GM19328 (cell line): Measurements from ENCODE around the gene PGM2.
"Not testable (repeated sequence)": the region's sequence is repeated elsewhere in the genome, so short reads cannot be mapped to it uniquely, and the experiment has no call there.

ENCODE experiments used
- ATAC-seq: cut with Tn5 transposase; IDR thresholded peaks from one replicate; pipeline ENCODE4 v1.9.1; 2021; ENCODE audit warnings: mild to moderate bottlenecking, moderate library complexity; ENCODE audit not compliant: unreplicated experiment

The PGM2 gene

GRCh38 chr4:37816006-37816405 lies 10.5 kb upstream of the PGM2 start:
- ATAC-seq = no peak

DNA sequence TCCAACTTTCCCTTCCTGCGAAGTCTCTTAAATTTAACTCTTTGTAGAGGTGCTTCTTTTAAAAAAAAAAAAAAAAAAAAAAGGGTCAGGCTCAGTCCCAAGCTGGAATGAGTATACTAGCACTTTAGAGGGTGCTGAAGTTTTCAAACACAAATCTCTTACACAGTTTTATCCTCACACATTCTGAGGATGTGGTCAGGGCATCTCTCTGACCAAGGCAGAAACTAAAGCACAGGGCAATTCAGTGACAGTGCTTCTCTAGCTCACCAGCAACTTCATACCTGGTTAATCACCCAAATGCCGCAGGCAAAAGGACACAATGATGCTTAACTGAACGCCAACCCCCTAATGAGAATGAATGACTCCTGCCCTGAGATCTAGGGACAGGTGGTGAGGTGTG lies 9.8 kb upstream of the PGM2 start:
- no peak for ATAC-seq

DNA sequence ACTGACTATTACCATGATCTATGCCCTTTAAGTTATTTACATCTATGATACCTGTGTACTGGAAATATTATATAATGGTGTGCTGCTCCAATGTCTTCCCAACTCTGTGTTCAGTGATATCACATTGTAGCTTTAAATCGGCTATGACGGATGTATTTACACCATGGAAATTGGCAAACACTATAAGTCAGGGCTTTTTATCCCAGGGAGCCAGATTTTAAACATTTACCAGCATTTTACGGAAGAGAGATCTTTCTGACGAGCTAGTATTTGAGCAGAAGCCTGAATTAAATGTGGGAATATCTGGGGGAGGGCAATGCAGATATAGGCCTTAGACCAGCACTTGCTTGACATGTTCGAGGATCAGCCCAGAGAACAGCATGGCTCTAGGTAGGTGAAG lies 7.7 kb upstream of the PGM2 start:
- no peak for ATAC-seq

DNA sequence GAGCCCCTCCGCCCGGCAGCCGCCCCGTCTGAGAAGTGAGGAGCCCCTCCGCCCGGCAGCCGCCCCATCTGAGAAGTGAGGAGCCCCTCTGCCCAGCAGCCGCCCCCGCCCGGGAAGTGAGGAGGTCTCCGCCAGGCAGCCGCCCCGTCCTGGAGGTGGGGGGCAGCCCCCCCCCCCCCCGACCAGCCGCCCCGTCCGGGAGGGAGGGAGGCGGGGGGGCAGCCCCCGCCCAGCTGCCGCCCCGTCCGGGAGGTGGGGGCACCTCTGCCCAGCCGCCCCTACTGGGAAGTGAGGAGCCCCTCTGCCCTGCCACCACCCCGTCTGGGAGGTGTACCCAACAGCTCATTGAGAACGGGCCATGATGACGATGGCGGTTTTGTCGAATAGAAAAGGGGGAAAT lies 6.0 kb upstream of the PGM2 start:
- not testable (repeated sequence) for ATAC-seq

DNA sequence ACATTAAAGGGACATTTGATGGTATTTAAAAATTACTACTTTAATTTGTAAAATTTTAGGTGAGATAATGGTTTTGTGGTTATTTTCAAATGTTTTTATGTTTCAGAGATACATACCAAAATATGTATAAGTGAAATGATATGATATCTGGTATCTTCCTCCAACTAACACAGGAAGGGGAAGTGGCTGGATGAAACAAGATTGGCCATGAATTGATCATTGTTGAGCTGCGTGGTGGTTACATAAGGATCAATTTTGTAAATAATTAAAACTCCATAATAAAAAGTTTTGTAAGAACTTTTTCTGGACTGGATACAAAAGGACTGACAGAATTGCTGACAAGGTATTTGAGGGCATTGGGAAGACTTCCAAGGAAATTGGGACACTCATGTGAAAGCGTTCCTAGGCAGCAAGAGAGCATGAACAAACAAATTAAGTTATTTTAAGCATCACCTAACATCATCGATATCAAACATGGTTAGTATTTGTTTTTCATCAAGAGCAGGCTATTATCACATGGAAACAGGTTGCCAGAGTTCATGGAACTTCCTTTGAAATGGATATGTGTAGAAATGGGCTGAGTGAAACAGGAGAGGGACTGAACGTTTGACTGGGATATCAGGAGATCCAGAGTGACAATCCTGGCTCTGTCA lies 4.4 kb upstream of the PGM2 start:
- ATAC-seq = no peak

DNA sequence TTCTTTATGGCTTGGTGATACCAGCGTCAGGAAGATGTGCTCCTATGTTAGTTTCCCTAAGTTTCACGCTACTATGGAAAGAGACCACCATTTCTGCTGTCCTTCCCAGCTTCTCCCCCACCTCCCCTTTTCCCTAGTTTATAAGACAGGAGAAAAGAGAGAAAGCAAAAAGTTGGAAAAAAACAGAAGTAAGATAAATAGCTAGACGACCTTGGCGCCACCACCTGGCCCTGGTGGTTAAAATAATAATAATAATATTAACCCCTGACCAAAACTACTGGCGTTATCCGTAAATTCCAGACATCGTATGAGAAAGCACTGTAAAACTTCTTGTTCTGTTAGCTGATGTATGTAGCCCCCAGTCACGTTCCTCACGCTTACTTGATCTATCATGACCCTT lies 985 bp upstream of the PGM2 start:
- ATAC-seq = not testable (repeated sequence)

GRCh38 chr4:37825968-37826294 lies 555 bp upstream of the PGM2 start:
- no peak for ATAC-seq

DNA sequence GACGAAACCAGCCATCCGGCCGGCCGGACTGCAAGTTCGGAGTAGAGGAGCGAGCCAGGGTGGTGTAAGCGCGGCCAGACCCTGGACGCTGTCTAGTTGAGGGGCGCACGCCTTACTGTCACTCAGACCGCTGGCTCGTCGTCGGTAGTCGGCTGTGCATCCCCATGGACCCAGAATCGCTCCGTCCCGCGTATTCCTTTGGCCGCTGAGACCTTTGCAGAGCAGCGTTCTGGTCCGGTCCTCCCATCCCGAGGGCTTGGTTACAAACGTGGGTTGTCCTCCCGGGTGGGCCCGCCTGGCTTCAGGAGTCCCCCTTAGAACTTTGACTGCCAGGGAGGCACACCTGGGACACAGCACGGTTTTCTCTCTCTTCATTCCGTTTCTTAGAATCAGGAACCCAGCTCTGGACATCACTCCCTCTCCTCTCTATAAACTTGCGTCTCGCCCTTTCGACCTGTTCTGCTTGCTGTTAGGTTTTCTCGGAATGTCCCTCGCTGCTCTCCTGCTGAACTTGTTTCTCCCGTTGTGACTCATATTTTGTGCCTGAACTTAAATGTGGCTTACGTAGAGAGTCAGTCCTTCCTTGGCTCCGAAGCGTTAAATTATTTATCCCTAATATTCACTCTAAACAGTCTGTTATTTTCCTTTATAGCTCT lies 672 bp downstream of the PGM2 start:
- ATAC-seq = peak; percentile 40

DNA sequence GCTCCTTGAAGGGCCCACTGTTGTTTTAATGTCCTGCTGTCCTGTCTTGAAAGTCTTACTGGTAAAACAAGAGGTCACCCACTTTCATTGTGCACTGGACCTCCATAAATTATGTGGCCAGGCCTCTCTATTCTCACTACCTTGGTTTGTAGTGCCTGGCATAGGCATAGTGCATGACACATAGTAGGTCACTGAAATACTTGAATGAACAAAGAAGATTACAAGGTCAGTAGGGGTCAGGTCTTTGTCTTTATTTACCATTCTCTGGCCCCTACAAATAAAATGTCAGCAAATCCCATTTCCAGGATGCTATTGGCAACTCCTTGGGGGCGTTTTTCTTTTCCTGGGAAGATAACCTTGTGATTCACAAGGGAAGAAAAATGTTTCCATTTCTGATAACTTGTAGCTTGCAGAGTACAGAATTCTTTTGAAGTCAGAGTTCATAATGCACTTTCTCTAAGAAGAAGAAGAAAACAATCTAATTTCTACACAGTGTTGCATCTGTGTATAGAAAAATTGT lies 1.4 kb downstream of the PGM2 start:
- ATAC-seq = no peak

GRCh38 chr4:37828843-37829242 lies 2.4 kb downstream of the PGM2 start:
- ATAC-seq = no peak

- ATAC-seq = no peak
Observed at GRCh38 chr4:37830640-37831039, 4.2 kb downstream of the PGM2 start.

DNA sequence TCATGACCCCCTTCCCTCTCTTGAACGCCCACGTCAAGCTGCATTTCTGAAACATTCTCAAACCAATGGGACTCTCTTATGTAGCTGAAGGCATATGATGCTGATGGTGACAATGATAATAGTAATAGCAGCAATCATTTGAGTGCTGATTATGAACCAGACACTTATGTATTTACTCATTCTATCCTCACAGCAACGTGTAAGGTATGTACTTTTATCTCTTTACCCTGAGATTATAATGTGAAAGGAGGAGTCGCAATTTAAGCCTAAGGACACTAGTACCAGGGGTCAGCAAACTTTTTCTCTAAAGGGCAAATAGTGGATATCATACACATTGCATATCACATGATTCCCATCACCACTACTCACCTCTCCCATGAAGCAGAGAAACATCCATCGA lies 8.5 kb downstream of the PGM2 start:
- ATAC-seq = no peak

DNA sequence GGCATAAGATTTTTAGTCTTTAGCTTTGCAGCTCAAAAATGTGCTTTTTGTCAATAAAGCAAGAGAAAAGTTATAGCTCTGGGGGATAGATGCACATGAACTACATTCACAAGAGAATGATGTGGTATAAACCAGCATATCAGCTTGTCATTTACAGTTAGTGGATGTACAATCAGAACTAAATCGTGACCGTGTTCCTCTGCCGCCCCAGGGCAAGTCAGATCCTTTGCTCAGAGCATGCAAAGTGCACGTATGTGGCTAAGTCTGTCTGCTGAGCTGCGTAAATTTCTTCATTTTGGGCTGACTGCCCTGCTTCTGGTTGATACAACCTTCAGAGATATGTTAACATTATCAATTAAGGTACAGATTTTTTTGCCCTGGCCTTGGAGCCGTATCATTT lies 9.3 kb downstream of the PGM2 start:
- ATAC-seq = no peak

GRCh38 chr4:37836274-37836673 lies 9.8 kb downstream of the PGM2 start:
- ATAC-seq = no peak

DNA sequence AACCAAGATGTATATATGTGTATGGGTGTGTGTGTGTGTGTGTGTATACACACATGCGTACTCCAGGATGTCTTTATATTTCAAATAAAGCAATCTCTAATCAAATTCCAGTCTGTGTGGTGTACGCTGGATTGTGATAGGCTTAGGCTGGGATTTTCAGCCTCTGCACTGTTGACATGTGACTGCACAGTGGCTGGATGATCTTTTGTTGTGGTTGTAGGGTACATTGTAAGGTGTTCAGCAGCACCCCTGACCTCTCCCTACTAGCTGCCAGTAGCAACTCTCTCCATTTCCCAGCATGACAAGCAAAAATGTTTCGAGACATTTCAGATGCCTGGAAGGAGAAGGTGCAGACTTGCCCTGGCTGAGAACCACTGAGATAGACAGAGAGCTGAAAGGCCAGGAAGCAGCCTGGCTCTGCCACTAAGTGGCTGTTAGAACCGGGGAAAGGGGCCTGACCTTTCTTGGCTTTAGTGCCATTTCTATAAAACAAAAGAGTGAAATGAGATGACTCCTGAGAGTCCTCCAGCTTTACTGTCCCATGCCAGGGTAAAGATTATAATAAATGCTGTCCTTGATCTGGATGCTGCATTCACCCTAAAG lies 10.5 kb downstream of the PGM2 start:
- ATAC-seq = no peak

GRCh38 chr4:37837446-37837845 lies 11.0 kb downstream of the PGM2 start:
- no peak for ATAC-seq

DNA sequence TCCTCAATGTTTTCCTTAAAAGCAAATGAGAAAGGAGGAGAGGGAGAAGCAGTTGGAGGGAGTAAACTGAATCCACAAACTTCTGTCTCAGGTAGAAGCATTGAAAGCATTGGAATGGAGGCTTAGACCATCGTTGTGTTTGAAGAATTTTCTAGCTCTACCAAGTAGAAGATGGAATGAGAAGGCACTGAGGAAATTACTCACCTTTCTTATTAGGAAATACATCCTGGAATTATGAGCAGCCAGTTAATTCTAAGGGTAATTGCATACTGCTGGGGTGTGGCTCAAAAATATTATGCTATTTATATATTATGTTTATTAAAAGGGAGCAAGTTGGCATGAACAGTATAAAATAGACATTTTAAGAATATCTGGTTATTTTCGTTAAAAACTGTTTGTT lies 12.9 kb downstream of the PGM2 start:
- ATAC-seq = no peak

DNA sequence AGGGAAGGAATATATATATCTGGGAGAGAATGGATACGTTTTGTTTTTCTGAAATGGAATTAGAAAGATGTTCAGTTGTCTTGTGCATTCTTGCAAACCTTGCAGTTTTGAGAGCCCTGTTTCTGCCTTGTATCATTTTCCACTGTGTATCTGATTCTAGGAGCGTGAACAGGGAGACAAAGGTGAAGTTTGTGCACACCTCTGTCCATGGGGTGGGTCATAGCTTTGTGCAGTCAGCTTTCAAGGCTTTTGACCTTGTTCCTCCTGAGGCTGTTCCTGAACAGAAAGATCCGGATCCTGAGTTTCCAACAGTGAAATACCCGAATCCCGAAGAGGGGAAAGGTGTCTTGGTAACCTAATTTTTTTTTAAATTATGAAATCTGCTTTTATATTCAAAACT lies 17.7 kb downstream of the PGM2 start:
- ATAC-seq = no peak

DNA sequence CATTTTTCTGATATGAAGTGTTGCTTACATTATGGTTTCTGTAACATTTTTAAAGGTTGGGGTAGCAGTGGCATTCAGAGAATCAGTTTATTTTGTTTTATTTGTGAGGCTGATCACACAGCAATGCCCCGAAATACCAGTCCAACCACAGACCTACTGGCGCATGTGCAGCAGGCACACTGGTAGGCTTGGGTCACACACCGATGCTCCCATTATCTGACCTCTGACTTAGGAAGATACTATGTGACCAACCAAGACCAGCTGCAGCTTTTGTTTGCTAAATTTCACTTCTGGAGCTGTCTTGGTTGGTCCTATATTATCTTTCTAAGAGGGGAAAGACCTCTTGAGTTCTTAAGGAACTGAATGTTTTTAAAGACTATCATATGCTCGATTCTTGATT lies 18.7 kb downstream of the PGM2 start:
- ATAC-seq = no peak

- no peak for ATAC-seq
Observed at GRCh38 chr4:37847311-37847884, 20.9 kb downstream of the PGM2 start.

- no peak for ATAC-seq
Observed at GRCh38 chr4:37852376-37852775, 25.9 kb downstream of the PGM2 start.

GRCh38 chr4:37858112-37858511 lies 31.6 kb downstream of the PGM2 start:
- no peak for ATAC-seq
